AG04450 (cell line): ENCODE results near the gene FAM13A. TPM values are rescaled to one million over a fixed set of nuclear protein-coding genes. Genes with fewer than 3 reads are reported as not detected.

Experiments
- CTCF ChIA-PET: fragments of 300-600, 350-600 bp; formaldehyde crosslinking; extraction: SDS; loops from one replicate; lab custom pipeline; 2022; ENCODE audit warnings: antibody characterized with exemption, inconsistent platforms; lab: Charles Lee
- POLR2A ChIA-PET: fragments of 350-600 bp; formaldehyde crosslinking; extraction: SDS; loops from one replicate; lab custom pipeline; 2021; ENCODE audit warnings: antibody characterized with exemption, inconsistent platforms; lab: Yijun Ruan, JAX
- DNase-seq: peaks from one replicate; pipeline ENCODE4 v3.0.0-alpha.2; 2011; ENCODE audit warnings: low read depth, low spot score
- H3K27ac ChIP-seq: one replicate; pipeline ENCODE4 v1.5.1; 2012; ENCODE audit warnings: low read depth, low read length, control low read depth
- H3K27me3 ChIP-seq: one replicate; pipeline ENCODE4 v1.6.0; 2012; ENCODE audit warnings: low read length; ENCODE audit not compliant: control insufficient read depth, insufficient read depth
- H3K4me3 ChIP-seq: 2 replicates; pipeline ENCODE4 v1.5.1; 2011; ENCODE audit warnings: mild to moderate bottlenecking, low read depth, low read length, control low read depth
- H3K9me3 ChIP-seq: 2 replicates; pipeline ENCODE4 v1.5.1; 2012; ENCODE audit warnings: low read length; ENCODE audit not compliant: control insufficient read depth, insufficient read depth
- CTCF ChIP-seq: IDR thresholded peaks from 2 replicates; pipeline ENCODE4 v1.5.1; 2011; ENCODE audit warnings: low read depth, low read length, control low read depth, inconsistent platforms
- polyA plus RNA-seq: library from polyadenylated mRNA; depleted of rRNA; stranded (reverse); fragments of >200 nt; gene quantifications from 2 replicates; pipeline ENCODE4 v1.2.3, GENCODE V29; 2011

The FAM13A gene
- polyA plus RNA-seq, 1 experiment, result 27.6 TPM

DNA sequence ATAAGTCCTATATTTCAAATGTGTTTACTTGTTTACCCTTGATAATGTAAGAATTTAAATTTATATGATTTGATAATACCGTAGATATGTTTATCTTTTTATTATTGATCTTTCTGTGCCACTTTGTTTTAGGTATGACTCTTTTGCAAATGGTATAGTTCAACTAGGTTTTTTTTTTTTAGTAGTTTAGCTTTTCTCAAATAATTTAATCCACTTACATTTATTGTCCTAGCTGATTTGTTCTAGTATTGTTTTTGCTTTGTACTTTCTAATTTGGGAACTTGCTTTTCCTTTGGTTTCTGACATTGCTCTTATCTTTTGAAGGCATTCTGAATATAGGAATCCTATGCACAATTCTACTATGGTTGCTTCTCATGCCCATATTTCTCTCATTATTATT is 260.4 kb downstream of the FAM13A start:
- ChIA-PET POLR2A (no interaction called here), CTCF (interaction anchor here (0.6 to 1.5 kb wide), 2 partner anchors 96 to 227 kb away, joined by 4 read pairs; no protein-coding TSS in a partner anchor)
- no peak for DNase-seq
- Histone ChIP-seq H3K27me3 (no peaks in the 10 kb centered on the region), H3K27ac (no peak overlapping the region), H3K9me3 (no peaks in the 10 kb centered on the region), H3K4me3 (no peak overlapping the region)
- no peak for TF ChIP-seq CTCF

DNA sequence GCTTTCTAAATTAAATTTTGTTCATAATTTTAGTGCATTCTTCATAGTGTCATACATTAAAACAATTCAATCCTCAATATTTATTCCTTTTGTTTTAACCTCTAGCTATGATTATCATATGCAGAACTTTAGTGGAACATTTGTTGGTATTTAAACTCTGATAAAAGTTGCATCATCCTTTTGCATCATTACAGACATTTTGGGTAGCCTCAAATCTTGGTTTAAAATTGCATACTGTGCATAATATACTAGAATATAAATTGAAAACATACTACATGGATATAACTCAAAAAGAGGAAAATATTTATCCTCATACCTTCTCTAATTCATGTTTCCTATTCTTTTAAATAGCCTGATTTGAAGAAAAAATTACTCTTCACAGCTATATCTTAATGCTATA is 262.0 kb downstream of the FAM13A start:
- ChIA-PET POLR2A (no interaction called here), CTCF (interaction anchor here (1.3 to 1.9 kb wide), 3 partner anchors 24 to 228 kb away, joined by 3 to 9 read pairs (median 8); no protein-coding TSS in a partner anchor)
- Histone ChIP-seq H3K9me3 (no peaks in the 10 kb centered on the region), H3K4me3 (no peak overlapping the region), H3K27ac (no peak overlapping the region), H3K27me3 (no peaks in the 10 kb centered on the region)
- TF ChIP-seq CTCF, result no peak
- no peak for DNase-seq

DNA sequence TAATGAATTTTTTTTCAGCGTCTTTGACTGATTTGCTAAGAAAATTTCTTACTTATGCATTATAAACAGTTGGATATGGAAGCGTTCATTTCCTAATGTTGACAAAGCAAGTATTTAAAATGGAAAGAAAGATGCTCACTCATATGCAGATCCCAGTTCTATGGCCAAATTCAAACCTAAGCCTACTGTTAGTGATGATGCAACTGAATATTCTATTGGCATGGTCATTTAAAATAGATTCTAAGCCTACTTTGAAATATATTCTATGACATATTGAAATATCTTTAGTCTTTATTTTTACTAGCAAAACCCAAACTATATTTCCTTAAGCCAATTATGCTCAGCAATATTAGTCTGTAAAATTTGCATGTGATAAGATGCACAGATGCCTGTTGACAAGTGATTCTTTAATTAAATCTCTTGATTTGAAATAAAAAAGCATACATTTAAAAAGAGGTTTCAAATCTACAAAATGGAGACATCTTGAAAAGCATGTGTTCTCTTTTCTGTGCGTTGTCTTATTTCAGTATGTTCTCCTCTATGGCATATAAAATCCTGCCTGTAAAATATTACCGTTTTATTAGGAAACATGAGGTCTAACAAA is 262.8 kb downstream of the FAM13A start:
- ChIA-PET POLR2A (no interaction called here), CTCF (interaction anchor here (1.3 to 1.9 kb wide), 3 partner anchors 25 to 229 kb away, joined by 3 to 9 read pairs (median 8); no protein-coding TSS in a partner anchor)
- H3K9me3 ChIP-seq, result no peaks in the 10 kb centered on the region
- H3K27me3 ChIP-seq, result no peaks in the 10 kb centered on the region
- H3K4me3 ChIP-seq, result no peak overlapping the region
- no peak for TF ChIP-seq CTCF
- no peak overlapping the region for H3K27ac ChIP-seq
- no peak for DNase-seq

- CTCF ChIA-PET, result no interaction called here
These were observed 263.5 kb downstream of the FAM13A start for GRCh38 chr4:88793475-88793874.

More at GRCh38 chr4:88793475-88793874, 263.5 kb downstream of the FAM13A start:
- POLR2A ChIA-PET, result no interaction called here
- DNase-seq, result no peak
- H3K9me3 ChIP-seq, result no peaks in the 10 kb centered on the region
- H3K4me3 ChIP-seq, result no peak overlapping the region
- no peak overlapping the region for H3K27ac ChIP-seq
- no peak for TF ChIP-seq CTCF
- no peaks in the 10 kb centered on the region for H3K27me3 ChIP-seq
